Amniotic stem cell (primary cell): ENCODE results near the gene ARL15.
"Not testable (repeated sequence)": the region's sequence is repeated elsewhere in the genome, so short reads cannot be mapped to it uniquely, and the experiment has no call there.

Experiments
- DNase-seq: peaks from one replicate; lab custom pipeline; 2025; lab: John Stamatoyannopoulos, UW

Gene ARL15

DNA sequence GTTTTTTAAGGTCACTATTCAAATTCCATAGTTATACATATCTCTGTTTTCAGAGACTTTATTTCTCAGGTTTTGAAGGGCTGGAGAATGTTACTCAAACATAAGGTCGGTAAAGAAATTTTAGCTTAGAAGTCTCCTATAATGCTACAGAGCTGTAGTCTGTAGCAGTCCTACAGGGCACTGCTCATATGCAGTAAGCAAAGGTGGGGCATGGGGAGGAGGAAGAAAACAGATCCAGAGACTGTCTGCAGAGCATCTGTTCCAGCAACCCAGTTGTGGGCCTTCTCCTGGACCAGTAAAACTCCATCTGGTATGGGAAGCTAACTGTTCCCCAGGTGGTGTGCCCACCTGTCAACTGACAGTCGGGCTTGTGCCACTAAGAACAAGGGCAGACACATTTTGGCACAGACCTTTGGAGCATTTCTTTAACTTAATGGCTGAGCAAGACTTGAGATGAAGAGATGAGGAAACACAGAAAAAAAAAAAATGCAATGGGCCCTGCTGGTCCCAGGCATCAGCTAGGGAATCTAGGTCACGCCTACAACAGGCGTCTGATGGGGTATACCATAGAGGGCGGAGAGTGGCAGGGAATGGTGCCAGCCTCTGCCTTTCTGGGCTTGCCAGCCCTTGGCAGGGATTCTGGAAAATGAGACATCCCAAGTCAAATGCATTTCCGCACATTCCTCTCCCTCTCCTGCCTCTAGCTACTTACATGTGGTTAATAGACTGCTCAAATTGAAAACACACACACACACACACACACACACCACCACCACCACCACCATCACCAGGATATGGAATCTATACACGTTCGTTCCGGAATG lies 218.9 kb downstream of the ARL15 start:
- DNase-seq: no peak

DNA sequence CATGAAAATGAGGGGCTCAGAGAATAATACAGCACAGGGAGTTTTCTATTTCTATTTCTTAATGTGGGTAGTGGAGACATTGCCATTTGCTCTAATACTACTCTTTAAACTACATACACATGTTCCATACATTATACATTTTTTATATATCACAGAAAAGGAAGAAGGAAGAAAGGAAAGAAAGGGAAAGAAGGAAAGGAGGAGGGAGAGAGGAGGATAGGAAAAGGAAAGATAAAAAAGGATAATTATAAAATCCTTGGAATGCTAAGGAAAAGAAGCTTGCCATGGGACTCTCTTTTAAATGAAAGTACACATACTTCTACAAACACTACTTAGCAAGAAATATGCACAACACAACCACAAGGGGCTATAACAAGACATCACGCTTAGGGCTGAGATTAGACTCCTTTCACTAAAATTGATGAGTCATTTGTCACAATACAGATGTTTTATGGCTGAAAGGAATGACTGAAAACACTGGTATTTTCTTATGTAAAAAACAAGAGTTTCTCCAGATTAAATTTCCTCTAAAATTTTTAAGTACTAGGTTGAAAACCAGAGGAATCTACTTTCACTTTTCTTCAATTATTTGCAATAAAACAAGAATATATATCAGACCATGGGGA lies 219.8 kb downstream of the ARL15 start:
- peak; percentile 47 for DNase-seq

DNA sequence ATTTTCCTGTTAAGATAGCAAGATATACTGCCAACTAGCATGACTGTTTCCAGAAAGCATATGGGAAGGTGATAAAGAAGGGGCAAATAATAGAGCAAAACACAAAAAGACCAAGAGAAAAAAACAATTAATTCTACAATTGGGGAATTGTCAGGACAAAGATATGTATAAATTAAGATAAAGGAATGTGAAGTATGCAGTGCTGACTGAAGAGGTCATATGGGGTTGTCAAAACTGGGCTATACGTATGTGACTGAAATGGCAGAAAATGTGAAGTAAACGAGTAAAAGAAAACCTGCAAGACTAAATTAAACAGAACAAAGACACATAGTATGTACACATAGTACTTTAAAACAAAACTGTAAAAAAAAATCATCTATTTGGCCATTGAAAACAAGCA lies 222.3 kb downstream of the ARL15 start:
- no peak for DNase-seq

DNA sequence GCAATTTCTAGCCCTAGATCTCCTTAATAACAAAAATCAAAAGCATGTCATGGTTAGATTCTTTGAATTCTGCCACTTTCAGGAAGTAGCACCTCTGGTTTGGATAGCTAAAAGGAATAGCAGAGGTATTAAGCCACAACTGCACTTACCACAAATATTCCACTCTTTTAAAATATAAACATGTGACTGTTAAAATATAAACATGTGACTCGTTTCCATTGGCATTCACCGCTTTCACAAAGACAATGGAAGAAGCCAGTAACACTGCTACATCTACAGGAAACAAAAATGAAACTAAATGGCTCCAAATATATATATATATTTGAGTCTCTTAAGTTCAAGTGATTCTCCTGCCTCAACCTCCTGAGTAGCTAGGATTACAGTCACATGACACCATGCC lies 222.9 kb downstream of the ARL15 start:
- DNase-seq: peak; percentile 41

DNA sequence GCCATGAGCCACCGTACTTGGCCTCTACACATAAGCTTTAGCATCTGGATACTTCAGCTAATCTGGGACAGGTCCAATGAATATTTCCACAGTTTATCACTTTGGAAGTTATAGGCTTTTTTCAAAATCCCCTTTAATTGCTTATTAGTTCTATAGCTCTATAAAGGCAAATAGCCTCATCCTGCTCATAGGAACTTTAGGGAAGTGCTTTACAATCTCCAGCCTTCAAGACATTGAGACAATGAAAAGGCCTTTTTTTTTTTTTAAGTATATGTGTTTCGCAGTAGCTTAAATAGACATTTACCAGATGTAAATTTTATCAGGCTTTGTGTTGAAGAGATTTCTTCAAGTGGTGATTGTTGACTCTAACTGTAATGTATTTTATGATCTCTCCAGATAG lies 224.2 kb downstream of the ARL15 start:
- no peak for DNase-seq

DNA sequence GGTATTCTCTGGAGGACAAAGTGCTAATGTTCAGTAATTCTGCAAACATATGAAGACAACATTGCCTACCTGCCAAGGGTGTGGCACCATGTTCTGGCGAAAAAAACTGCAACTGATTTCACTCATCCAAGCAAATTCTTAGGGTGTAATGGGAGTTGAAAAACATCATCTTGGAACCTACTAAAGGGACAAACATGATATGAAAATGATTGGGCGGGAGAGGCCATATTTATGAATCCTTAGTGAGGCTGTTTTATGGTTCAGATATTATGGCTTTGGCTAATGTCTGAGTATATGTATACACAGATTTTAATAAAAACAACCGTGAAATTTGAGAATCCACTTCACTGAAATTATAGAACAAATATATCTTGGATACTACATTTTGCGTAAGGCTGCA lies 225.7 kb downstream of the ARL15 start:
- no peak for DNase-seq

DNA sequence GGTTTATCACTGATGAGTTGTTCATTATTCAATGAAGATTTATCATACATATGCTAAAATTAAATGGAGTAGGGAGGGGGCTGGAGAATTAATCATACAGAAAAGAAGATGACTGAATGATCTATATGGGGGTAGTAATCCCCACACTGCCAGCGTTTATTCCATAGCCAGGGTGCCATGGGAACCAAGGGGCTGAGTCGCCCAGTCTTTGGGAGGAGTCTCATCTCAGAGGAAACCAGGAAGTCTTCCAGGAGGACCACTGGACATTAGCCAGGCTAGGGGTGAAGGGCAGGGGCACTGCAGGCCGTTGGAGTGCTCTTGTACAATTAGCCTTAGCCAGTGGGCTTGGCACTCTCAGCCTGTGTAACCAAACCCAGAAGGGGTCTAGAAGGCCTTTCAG lies 226.5 kb downstream of the ARL15 start:
- DNase-seq: no peak

DNA sequence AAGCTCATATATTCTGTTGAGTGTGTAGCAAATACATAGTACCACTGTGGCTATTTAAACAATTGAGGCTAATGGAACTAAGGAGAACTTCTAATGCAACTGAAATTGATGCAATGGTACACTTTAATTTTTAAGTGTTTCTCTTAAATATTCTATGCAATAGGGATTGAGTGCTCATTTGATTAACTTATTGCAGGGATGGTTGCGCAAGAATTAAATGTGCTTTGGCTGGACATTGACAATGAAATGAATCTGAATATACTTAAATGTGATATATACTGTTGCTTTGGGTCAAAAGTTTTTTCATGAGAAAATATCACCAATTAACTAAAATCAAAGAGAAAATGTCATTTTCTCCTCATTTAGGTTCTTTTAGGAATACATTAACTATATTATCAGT lies 227.1 kb downstream of the ARL15 start:
- no peak for DNase-seq

DNA sequence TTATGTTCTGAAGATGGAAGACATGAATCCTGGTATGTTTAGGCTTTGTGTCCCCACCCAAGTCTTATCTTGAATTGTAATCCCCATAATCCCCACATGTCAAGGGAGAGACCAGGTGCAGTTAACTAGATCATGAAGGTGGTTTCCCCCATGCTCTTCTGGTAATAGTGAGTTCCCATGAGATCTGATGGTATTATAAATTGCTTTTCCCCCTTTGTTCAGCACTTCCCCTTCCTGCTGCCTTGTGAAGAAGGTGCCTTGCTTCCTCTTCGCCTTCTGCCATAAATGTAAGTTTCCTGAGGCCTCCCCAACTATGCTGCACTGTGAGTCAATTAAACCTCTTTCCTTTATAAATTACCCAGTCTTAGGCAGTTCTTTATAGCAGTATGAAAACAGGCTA lies 229.0 kb downstream of the ARL15 start:
- DNase-seq: no peak

DNA sequence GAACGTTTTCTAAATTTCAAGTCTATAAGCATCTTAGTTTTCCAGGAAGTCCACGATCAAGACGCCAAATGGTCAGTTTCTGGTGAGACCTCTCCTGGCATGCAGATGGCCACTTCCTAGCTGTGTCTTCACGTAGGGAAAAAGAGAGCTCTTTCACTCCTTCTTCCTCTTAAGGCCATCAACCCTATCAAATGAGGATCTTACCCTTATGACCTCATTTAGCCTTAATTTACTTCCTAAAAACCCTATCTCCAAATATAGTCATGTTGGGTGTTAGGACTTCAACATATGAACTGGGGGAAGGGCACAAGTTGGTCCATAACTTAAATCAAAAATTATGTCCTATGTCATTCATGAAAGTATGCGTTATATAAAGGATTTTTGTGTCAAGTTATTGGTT lies 229.5 kb downstream of the ARL15 start:
- DNase-seq: no peak

DNA sequence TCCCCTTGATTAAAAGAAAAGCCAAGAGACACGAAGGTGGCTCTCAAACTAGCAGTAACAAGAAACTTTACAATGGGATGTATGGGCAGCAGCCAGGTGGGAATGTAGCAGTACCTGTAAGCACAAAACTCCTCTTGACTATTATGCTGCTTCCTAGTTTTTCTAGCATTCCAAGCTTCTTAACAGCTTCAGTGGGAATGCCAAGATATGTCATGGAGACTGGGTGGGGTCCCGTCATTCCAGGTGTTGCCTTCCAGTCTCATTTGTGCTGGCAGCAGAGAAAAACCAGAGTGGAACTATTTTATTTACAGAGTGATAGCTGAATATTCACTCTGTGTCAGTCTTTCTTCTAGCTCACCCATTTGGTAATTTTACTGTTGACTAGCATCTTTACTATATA lies 236.6 kb downstream of the ARL15 start:
- no peak for DNase-seq

DNA sequence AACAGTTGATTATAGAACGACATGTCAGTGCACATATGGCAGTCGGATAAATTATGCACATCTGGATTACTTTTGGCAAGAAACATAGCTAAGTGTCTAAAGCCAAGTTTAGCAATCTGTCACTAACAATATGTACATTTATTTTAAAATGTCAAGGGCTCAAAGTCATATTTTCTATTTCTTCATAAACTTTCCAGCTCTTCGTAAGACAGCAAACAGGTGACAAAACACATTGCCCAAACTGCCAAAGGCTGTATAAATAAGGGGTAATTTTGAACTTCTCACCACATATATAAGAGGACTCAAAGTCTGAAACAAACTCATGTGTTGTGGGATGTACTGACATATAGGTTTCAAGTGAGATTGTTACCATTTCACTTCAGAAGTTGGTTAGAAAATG lies 237.2 kb downstream of the ARL15 start:
- no peak for DNase-seq

DNA sequence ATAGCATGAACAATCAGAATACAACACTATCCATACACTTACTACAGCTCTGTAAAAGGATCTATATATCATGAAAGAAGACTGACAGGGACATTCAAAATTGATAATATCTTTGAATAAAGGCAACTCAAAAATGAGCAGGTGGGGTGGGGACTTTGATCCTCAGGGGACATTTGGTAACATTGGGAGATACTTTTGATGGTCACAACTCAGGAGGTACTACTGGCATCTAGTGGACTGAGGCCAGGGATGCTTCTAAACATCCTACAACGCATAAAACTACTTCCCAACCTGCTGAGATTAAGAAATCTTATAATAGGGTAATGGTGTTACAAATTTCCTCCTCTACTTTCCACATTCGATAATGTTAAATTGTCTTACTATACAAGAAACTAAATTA lies 243.9 kb downstream of the ARL15 start:
- no peak for DNase-seq

DNA sequence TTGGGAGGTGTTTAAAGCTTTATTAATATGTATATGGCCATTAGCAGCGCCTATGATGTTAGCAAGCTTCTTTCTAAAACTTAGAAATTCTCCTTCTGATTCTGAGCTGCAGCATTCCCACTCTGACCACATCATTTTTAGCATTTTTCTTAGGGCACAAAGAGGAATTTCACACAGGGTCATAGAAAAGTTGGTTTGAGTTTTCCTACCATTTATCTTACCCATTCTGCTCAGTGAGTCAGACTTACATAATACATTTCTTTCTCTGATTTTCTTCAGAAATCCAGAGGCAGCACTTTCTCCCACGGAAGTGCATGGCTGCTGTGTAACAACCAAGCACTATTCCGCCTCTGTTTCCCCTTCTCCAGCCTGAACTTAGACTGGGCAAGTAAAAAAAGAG lies 246.6 kb downstream of the ARL15 start:
- DNase-seq: peak; percentile 53

DNA sequence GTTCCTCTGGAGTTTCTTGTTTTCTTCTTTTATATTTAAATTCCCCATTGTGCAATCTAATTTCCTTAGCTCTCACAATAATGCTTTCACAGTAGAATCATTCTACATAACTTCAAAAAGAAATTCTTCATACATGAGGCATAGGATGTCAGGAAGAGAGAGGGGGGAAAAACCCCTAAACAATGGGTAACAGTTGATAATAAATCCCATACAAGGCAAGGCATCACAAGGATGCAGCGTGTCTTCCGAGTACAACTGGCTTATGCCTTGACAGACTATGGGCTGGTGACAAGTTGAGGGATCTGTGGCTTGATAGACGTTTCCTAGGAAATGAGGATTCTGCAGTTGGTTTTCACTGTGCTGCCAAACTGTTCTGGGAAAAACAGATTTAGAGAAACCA lies 247.4 kb downstream of the ARL15 start:
- DNase-seq: no peak

DNA sequence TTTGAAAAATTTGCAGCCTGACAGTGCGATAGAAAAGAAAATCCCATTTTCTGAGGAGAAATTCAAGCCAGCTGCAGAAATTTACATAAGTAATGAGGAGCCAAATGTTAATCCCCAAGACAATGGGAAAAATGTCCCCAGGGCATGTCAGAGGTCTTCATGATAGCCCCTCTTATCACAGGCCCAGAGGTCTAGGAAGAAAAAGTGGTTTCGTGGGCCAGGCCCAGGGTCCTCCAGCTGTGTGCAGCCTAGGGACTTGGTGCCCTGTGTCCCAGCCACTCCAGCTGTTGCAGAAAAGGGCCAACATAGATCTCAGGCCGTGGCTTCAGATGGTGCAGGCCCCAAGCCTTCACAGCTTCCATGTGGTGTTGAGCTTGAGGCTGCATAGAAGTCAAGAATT lies 249.5 kb downstream of the ARL15 start:
- not testable (repeated sequence) for DNase-seq

DNA sequence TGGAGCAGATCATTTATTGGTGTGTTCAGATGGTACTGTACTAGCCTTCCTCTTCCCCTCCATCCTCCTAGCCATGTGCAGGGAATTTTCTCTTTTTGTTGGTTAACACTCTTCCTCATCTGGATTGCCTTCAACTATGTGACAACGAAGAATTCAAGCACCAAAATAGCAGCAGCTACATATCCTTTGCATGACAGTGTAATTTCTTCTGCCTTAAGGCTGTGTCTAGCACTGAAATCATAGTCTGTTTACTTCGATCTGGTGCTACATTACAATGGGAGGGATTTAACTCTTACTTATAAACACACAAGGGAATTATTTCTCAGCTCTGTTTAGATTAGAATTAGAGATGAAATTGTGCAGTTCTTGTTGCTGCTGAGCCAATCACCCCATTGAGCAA lies 260.4 kb downstream of the ARL15 start:
- DNase-seq: peak; percentile 15

DNA sequence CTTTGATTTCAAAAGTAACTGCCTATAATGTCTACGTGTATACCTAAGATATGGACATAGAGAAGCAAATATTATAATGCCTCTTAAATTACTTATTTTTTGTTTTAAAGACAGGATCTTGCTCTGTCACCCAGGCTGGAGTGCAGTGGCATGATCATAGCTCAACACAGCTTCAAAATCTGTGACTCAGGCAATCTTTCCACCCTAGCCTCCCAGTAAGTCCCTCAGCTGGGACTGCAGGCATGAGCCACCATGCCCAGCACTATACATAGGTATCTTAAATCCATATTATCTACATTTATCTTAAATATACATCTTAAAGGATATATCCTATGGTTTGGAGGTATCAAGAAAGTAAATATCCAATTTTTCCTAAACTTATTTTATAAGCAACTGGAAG lies 261.2 kb downstream of the ARL15 start:
- no peak for DNase-seq

DNA sequence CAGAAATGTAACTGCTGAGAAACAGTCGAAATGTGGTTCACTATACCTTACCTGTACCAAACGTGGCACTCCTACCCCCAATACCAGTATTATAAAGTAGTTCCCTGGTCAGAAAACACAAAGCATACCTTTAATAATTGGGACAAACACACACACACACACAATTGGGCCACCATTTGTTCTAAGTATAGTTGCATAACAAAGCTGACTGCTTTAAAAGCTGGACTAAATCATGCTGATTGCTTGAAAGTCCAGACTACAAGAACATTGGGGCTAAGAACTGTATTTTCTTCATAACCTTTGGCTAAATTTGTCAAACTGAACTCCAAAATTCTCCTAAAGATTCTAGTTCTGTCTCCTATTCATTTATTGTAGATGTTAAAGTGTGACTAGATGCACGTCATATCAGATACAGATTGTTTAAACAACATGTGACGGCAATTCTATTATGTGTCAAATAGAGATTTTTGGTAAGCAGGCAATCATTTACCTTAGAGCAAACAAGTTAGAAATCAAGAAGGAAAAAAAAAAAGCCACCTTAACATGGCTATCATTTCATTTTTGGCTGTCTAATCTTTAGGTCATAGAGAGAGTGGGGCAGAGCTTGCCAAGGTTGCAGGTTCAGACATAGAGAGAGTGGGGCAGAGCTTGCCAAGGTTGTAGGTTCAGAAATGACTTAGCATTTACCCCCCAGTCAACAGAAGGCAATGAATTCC lies 265.1 kb downstream of the ARL15 start:
- DNase-seq: no peak

DNA sequence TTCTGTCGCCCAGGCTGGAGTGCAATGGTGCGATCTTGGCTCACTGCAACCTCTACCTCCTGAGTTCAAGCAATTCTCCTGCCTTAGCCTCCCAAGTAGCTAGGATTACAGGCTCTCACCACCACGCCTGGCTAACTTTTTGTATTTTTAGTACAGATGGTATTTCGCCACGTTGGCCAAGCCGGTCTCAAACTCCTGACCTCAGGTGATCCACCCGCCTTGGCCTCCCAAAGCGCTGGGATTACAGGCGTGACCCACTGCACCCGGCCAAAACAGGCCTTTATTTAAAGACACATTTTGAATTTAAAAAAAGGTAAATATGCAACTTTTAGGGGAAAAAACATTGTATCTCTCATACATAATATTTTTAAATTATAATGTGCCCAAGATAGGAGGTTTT lies 266.1 kb downstream of the ARL15 start:
- DNase-seq: not testable (repeated sequence)

DNA sequence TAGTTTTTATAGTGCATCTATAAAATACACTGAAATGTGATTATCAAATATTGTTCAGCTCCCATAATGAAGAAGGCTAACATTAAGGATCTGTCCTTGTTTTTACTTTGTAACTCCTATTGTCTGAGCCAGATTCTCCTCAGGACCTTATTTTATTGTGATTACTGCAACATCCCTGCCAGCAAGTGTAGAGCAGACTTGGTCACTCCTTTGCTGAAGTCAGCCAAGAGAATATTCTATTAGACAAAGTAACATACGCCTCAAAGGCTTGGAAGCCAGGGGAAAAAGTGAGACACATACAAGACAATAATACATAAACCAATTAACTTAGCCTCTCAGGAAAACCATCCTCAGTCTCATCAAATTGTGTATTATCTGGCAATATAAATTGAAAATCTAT lies 269.6 kb downstream of the ARL15 start:
- no peak for DNase-seq

DNA sequence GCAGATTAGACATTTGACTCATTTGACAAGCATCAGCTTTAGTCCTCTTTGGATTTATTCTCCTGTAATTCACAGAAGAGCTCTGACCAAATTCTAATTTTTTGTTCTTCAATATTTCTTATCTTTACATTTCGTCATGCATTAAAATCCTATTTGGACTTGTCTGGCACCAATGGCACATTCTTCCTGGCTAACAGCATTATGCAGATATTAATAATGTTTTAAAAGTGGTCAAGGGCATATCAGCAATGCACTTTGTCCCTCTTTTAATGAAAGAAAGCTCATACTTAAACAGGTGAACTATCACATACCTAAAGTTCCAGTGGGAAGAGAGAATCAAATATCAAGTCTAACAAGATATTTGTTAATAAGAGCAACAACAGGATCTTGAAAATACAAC lies 270.4 kb downstream of the ARL15 start:
- DNase-seq: no peak

DNA sequence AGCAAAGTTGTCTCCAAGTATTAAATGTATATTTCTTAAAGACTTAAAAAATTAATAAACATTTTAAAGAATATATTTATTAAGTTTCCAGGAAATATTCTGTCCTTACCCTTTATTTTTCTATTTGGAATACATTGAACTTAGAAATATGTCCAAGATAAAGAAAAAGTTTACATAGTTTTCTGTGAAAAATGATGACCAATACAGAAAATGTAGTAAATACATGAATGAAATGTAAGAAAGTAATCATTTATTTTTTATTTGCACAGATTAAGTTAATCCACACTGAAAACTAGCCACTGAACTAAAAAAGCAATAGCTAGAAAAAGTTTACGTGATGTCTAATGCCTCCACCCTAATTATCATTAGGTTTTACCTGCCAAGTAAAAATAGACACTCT lies 273.2 kb downstream of the ARL15 start:
- DNase-seq: no peak
